ENCODE measurements around the gene IDNK.

IDNK gene

GRCh38 chr9:83622939-83623678 lies at the start of gene IDNK:
IDNK (plus strand) TSS chr9:83623143; CDS start chr9:83623172, 29 bp downstream.
- peak within 1 kb of the TSS; percentile 75 for H3K4me3 ChIP-seq (ENCODE audit: low read depth, low read length)
- DNase-seq (ENCODE audit: low read depth) = peak; percentile 31
- no peak for TF ChIP-seq CTCF (conservative IDR thresholded peaks at IDR 0.05; ENCODE audit: low read depth, low read length)

GRCh38 chr9:83574482-83574881 lies 48.5 kb upstream of the IDNK start:
- no peak overlapping the region for H3K4me3 ChIP-seq (ENCODE audit: low read depth, low read length)
- TF ChIP-seq CTCF (conservative IDR thresholded peaks at IDR 0.05; ENCODE audit: low read depth, low read length) = no peak
- no peak for DNase-seq (ENCODE audit: low read depth)

- no peak overlapping the region for H3K4me3 ChIP-seq (ENCODE audit: low read depth, low read length)
- peak; percentile 82 for DNase-seq (ENCODE audit: low read depth)
- TF ChIP-seq CTCF (conservative IDR thresholded peaks at IDR 0.05; ENCODE audit: low read depth, low read length) = no peak
Measured at GRCh38 chr9:83582029-83582428, 40.9 kb upstream of the IDNK start.

GRCh38 chr9:83583151-83584014 lies 39.6 kb upstream of the IDNK start:
- H3K4me3 ChIP-seq (ENCODE audit: low read depth, low read length) = no peak overlapping the region
- TF ChIP-seq CTCF (conservative IDR thresholded peaks at IDR 0.05; ENCODE audit: low read depth, low read length) = peak; percentile 90
- DNase-seq (ENCODE audit: low read depth) = peak; percentile 87

GRCh38 chr9:83584995-83585394 lies 37.9 kb upstream of the IDNK start:
- no peak for TF ChIP-seq CTCF (conservative IDR thresholded peaks at IDR 0.05; ENCODE audit: low read depth, low read length)

GRCh38 chr9:83588256-83588655 lies 34.7 kb upstream of the IDNK start:
- H3K4me3 ChIP-seq (ENCODE audit: low read depth, low read length) = no peak overlapping the region
- no peak for TF ChIP-seq CTCF (conservative IDR thresholded peaks at IDR 0.05; ENCODE audit: low read depth, low read length)
- no peak for DNase-seq (ENCODE audit: low read depth)

More at GRCh38 chr9:83584995-83585394, 37.9 kb upstream of the IDNK start:
- H3K4me3 ChIP-seq (ENCODE audit: low read depth, low read length) = no peak overlapping the region
- no peak for DNase-seq (ENCODE audit: low read depth)
